GM12878 (cell line): ENCODE results near the gene IMMP2L. TPM values are rescaled to one million over a fixed set of nuclear protein-coding genes. Genes with fewer than 3 reads are reported as not detected.

Experiments used
- ATAC-seq: fragments of 200-7000 bp; cut with Tn5 transposase; 3 replicates; pipeline ENCODE4 v1.9.1; 2020; ENCODE audit warnings: mild to moderate bottlenecking, moderate library complexity
- BruUV-seq: library from RNA; stranded (reverse); fragments of 400-500 nt; replicated peaks from 2 replicates; lab custom pipeline; 2021; lab: Mats Ljungman, UMichigan
- CTCF ChIA-PET: fragments of 300-600 bp; sonication (Branson Sonifier 250); formaldehyde crosslinking; extraction: SDS; loops from one replicate; lab custom pipeline; 2021; ENCODE audit warnings: inconsistent platforms; lab: Yijun Ruan, JAX
- POLR2A ChIA-PET: fragments of 350-600 bp; formaldehyde crosslinking; extraction: SDS; loops from one replicate; lab custom pipeline; 2021; ENCODE audit warnings: inconsistent platforms; lab: Charles Lee
- RAD21 ChIA-PET: fragments of 300-600 bp; sonication (Branson Sonifier 250); formaldehyde crosslinking; loops from one replicate; lab custom pipeline; 2023; ENCODE audit warnings: antibody characterized with exemption; ENCODE audit not compliant: unreplicated experiment; lab: Charles Lee
- SMC1A ChIA-PET: fragments of 300-600 bp; sonication (Branson Sonifier 250); formaldehyde crosslinking; loops from one replicate; lab custom pipeline; 2023; ENCODE audit not compliant: unreplicated experiment, uncharacterized antibody; lab: Charles Lee
- DNase-seq: peaks from one replicate; pipeline ENCODE4 v3.0.0-alpha.2; 2011; ENCODE audit warnings: low read depth, low spot score
- FAIRE-seq: peaks from 3 replicates; lab custom pipeline; 2011; peaks lifted over from hg19 to GRCh38; lab: Jason Lieb, UNC
- H2AFZ ChIP-seq: 2 replicates; pipeline ENCODE4 v1.6.0; 2011; ENCODE audit warnings: low read depth, low read length, control low read depth; ENCODE audit not compliant: control insufficient read depth
- H3K27ac ChIP-seq: 2 replicates; pipeline ENCODE4 v1.5.1; 2011; ENCODE audit warnings: control low read depth; ENCODE audit not compliant: control insufficient read depth, insufficient read depth
- H3K27me3 ChIP-seq, 2 experiments: replicated peaks in 1 of 2; 2 replicates each; pipeline versions ENCODE4 v1.6.0 to v1.6.1; 2011; ENCODE audit warnings: low read length in 1 of 2; ENCODE audit not compliant: control insufficient read depth in 2 of 2, insufficient read depth in 2 of 2
- H3K36me3 ChIP-seq, 2 experiments: 2 replicates each; pipeline ENCODE4 v1.5.1; 2011; ENCODE audit warnings: low read length in 1 of 2; ENCODE audit not compliant: control insufficient read depth in 2 of 2, insufficient read depth in 2 of 2
- H3K4me1 ChIP-seq: 2 replicates; pipeline ENCODE4 v1.6.1; 2011; ENCODE audit warnings: mild to moderate bottlenecking, low read length, moderate library complexity, mixed read lengths; ENCODE audit not compliant: control insufficient read depth, insufficient read depth
- H3K4me2 ChIP-seq: 2 replicates; pipeline ENCODE4 v1.6.0; 2011; ENCODE audit warnings: control low read depth; ENCODE audit not compliant: control insufficient read depth, insufficient read depth
- H3K4me3 ChIP-seq: fragments of 200-600 bp; sonication (generic); 2 replicates; pipeline ENCODE4 v1.5.1; 2016
- H3K79me2 ChIP-seq: 2 replicates; pipeline ENCODE4 v1.6.0; 2011; ENCODE audit warnings: low read length; ENCODE audit not compliant: control insufficient read depth, insufficient read depth
- H3K9ac ChIP-seq: 2 replicates; pipeline ENCODE4 v1.8.0; 2011; ENCODE audit warnings: low read length, control low read depth, mixed read lengths; ENCODE audit not compliant: control insufficient read depth, insufficient read depth
- H3K9me3 ChIP-seq: replicated peaks from 3 replicates; pipeline ENCODE4 v1.5.1; 2011; ENCODE audit warnings: mild to moderate bottlenecking, low read length; ENCODE audit not compliant: control insufficient read depth, insufficient read depth
- H4K20me1 ChIP-seq: 2 replicates; pipeline ENCODE4 v1.6.0; 2011; ENCODE audit not compliant: control insufficient read depth, insufficient read depth
- HDAC6 ChIP-seq: fragments of 200-600 bp; sonication (generic); IDR thresholded peaks from one replicate; pipeline ENCODE4 v1.8.0; 2017; ENCODE audit warnings: antibody characterized with exemption; ENCODE audit not compliant: unreplicated experiment
- IRF3 ChIP-seq: fragments of 450-650 bp; IDR thresholded peaks from 2 replicates; pipeline ENCODE4 v1.6.1; 2014; ENCODE audit warnings: mild to moderate bottlenecking
- NFYA ChIP-seq: IDR thresholded peaks from 2 replicates; pipeline ENCODE4 v1.6.1; 2011; ENCODE audit warnings: low read depth, mild to moderate bottlenecking, low read length, improper control_type of control experiment, borderline replicate concordance
- PAX5 ChIP-seq: IDR thresholded peaks from 2 replicates; pipeline ENCODE4 v1.6.1; 2011; ENCODE audit warnings: low read depth, low read length, borderline replicate concordance
- PAX8 ChIP-seq: fragments of 450-650 bp; IDR thresholded peaks from 2 replicates; pipeline ENCODE4 v1.6.1; 2017; ENCODE audit warnings: mild to moderate bottlenecking, moderate library complexity
- SKIL ChIP-seq: fragments of 450-650 bp; IDR thresholded peaks from 2 replicates; pipeline ENCODE4 v1.6.1; 2017; ENCODE audit warnings: mild to moderate bottlenecking, low read depth, inconsistent platforms; ENCODE audit not compliant: poor library complexity, severe bottlenecking
- ZBED1 ChIP-seq: IDR thresholded peaks from 2 replicates; pipeline ENCODE4 v1.6.1; 2016; ENCODE audit warnings: borderline replicate concordance
- ZBTB40 ChIP-seq: fragments of 450-650 bp; IDR thresholded peaks from 2 replicates; pipeline ENCODE4 v1.6.1; 2016; ENCODE audit warnings: mild to moderate bottlenecking, moderate library complexity, borderline replicate concordance
- ZNF592 ChIP-seq: fragments of 450-650 bp; IDR thresholded peaks from 2 replicates; pipeline ENCODE4 v1.6.1; 2017; ENCODE audit warnings: mild to moderate bottlenecking, moderate library complexity
- WGBS: methylation state at CpG from one replicate; pipeline ENCODE4 v1.1.6; 2016; ENCODE audit warnings: low lambda C conversion rate; ENCODE audit not compliant: insufficient replicate concordance, insufficient coverage; ENCODE audit errors: missing lambda C conversion rate; 5-methylcytosine and 5-hydroxymethylcytosine counted together
- in situ Hi-C: fragments of 300-500 bp; cut with MboI; formaldehyde crosslinking; loops from 9 replicates; pipeline ENCODE4 v1.14.3; 2018; ENCODE audit warnings: mixed read lengths
- intact Hi-C: fragments of 100-400 bp; cut with micrococcal nuclease; formaldehyde crosslinking; loops from one replicate; pipeline ENCODE4 v1.14.2; 2022; ENCODE audit not compliant: unreplicated experiment
- polyA plus RNA-seq, 11 experiments: library from polyadenylated mRNA; depleted of rRNA in 4 of 11; unstranded in 6 of 11; stranded (reverse) in 5 of 11; fragments of >200 nt; fragmentation: Nextera tagmentation in 4 of 11; fragmentation: Illumina TruSeq in 1 of 11; extraction: Ambion mirVana in 4 of 11; extraction: Trizol in 1 of 11; gene quantifications; 1 replicate in 1 of 11; 2 replicates in 10 of 11; pipeline versions ENCODE4 v1.2.1 to v1.2.3, GENCODE V29; 2011 to 2016; ENCODE audit warnings: inconsistent platforms in 2 of 11, missing spikeins in 2 of 11, low read depth in 1 of 11
- total RNA-seq, 4 experiments: library from RNA; depleted of rRNA in 3 of 4; stranded (reverse); fragments of >200 nt in 3 of 4; fragmentation: Illumina TruSeq in 1 of 4; extraction: Trizol in 1 of 4; gene quantifications; 2 replicates each; pipeline versions ENCODE4 v1.2.1 to v1.2.3, GENCODE V29; 2013 to 2021

IMMP2L gene
- total and polyA plus RNA-seq, 10 of the 15 experiments (the other 5 are each of a cell fraction or from before 2014, with no cell fraction given) = 12.6 to 46.3 (median 19.6) TPM

- Histone ChIP-seq H3K4me2 (no peak overlapping the region), H3K36me3 (no peaks in the 10 kb centered on the region), H3K9ac (no peak overlapping the region), H2AFZ (no peak overlapping the region), H4K20me1 (no peaks in the 10 kb centered on the region), H3K9me3 (no peaks in the 10 kb centered on the region), H3K27ac (no peak overlapping the region), H3K4me1 (no peaks in the 10 kb centered on the region), H3K4me3 (no peak overlapping the region), H3K79me2 (no peaks in the 10 kb centered on the region), H3K27me3 (no peaks in the 10 kb centered on the region)
- in situ Hi-C loops (no loop called here), intact Hi-C loops (no loop called here)
- ChIA-PET RAD21 (no interaction called here), POLR2A (no interaction called here), CTCF (interaction anchor here (0.6 kb wide), 1 partner anchor 32 kb away, joined by 3 read pairs; no protein-coding TSS in a partner anchor), SMC1A (interaction anchor here (1.3 kb wide), 1 partner anchor 14 kb away, joined by 3 read pairs; no protein-coding TSS in a partner anchor)
- no peak for FAIRE-seq
- 42% methylated on average over 4 of the region's 4 CpGs for WGBS
- no peak for DNase-seq
- BruUV-seq = no TSS peak
- ATAC-seq = no peak
- no peak for TF ChIP-seq ZBTB40
- no peak for TF ChIP-seq HDAC6
- TF ChIP-seq PAX8 = no peak
- TF ChIP-seq ZBED1 = no peak
- TF ChIP-seq ZNF592 = no peak
- TF ChIP-seq IRF3 = no peak
- no peak for TF ChIP-seq NFYA
- no peak for TF ChIP-seq SKIL
- no peak for TF ChIP-seq PAX5
Observed at GRCh38 chr7:110842796-110843195, 719.5 kb downstream of the IMMP2L start.
